Renal cortex interstitium (tissue), 11 donors: Measurements from ENCODE around the gene PRR22. TPM values are rescaled to one million over a fixed set of nuclear protein-coding genes. Genes with fewer than 3 reads are reported as not detected.

Experiments
- DNase-seq, 11 donors: peaks; one replicate each; pipeline ENCODE4 v3.0.0-alpha.2; 2013; ENCODE audit warnings: low read depth in 9 of 11, low spot score in 4 of 11; ENCODE audit errors: extremely low read depth in 1 of 11
- polyA plus RNA-seq, 3 donors: library from polyadenylated mRNA; unstranded; fragments of 120-200 nt; gene quantifications; one replicate each; pipeline ENCODE4 v1.2.1, GENCODE V29; 2013; ENCODE audit not compliant: insufficient read length in 3 of 3

The PRR22 gene
- polyA plus RNA-seq, 3 donors, result 2.4 to 5.0 (median 2.5) TPM

DNA sequence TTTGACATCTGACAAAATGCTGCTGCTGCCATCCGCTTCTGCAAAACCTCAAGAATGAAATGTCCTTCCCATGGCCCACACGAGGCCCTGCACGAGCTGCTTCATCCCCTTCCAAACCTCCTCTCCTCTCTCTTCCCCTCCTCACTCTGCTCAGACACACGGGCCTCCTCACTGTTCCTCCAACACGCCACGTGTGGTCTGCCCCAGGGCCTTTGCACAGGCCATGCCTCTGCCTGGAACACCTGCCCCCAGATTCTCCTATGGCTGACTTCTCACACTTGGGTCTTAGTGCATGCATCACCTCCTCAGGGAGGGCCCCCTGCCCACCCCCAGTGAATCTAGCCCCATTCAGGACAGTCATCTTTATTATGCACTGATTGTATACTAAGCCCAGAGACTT, 36.2 kb upstream of the PRR22 start:
- DNase-seq, result no peak

GRCh38 chr19:5818594-5818993, 34.0 kb upstream of the PRR22 start:
- no peak for DNase-seq

DNA sequence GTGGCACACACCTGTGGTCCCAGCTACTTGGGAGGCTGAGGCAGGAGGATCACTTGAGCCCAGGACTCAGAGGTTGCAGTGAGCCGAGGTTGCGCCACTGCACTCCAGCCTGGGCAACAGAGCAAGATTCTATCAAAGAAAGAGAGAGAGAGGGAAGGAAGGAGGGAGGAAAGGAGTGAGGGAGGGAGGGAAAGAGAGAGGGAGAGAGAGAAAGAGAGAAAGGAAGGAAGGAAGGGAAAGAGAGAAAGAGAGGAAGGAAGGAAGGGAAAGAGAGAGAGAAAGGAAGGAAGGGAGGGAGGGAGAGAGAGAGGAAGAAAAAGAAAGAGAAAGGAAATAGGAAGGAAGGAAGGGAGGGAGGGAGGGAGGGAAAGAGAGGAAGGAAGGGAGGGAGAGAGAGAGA, 32.7 kb upstream of the PRR22 start:
- DNase-seq, result no peak

GRCh38 chr19:5814852-5815246, 30.3 kb upstream of the PRR22 start:
- no peak for DNase-seq

GRCh38 chr19:5814123-5814851, 29.7 kb upstream of the PRR22 start:
- DNase-seq, result no peak

GRCh38 chr19:5811117-5811516, 26.6 kb upstream of the PRR22 start:
- DNase-seq, result no peak

GRCh38 chr19:5809469-5809868, 24.9 kb upstream of the PRR22 start:
- no peak for DNase-seq

DNA sequence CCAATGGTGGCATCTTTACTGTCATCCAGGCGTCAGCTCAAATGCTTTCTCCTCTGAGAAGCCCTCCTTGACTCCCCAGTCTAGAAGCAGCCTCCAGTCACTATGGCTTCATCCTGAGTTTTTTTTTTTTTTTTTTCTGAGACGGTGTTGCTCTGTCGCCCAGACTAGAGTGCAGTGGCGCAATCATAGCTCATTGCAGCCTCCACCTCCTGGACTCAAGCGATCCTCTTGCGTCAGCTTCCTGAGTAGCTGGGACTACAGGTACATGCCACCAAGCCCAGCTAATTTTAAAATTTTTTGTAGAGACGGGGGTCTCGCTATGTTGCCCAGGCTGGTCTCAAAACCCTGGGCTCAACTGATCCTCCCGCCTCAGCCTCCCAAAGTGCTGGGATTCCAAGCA, 24.5 kb upstream of the PRR22 start:
- no peak for DNase-seq

GRCh38 chr19:5808120-5808816, 23.7 kb upstream of the PRR22 start:
- DNase-seq, result no peak

DNA sequence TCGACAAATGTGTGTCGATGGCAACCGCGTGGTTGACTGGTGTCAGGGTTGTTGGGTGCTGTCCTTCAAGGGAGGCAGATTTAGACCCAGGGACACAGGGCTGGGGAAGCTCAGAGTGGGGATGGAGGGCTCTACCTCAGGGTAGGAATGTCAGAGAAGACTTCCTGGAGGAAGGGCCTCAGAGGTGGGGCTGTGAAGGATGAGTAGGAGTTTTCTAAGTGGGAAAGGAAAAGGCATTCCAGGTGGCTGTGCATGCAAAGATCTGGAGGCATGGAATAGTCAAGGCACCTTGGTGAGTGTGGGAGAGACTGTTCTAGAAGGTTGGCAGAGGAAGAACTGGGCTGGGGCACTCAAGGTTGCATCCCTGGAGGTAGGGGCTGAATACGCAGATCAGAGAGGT, 22.4 kb upstream of the PRR22 start:
- DNase-seq, result no peak

GRCh38 chr19:5806133-5806489, 21.6 kb upstream of the PRR22 start:
- DNase-seq, result no peak

GRCh38 chr19:5805462-5806132, 21.1 kb upstream of the PRR22 start:
- DNase-seq, result peak in 8 of 11 donors; percentile 62 to 80 (median 74)

DNA sequence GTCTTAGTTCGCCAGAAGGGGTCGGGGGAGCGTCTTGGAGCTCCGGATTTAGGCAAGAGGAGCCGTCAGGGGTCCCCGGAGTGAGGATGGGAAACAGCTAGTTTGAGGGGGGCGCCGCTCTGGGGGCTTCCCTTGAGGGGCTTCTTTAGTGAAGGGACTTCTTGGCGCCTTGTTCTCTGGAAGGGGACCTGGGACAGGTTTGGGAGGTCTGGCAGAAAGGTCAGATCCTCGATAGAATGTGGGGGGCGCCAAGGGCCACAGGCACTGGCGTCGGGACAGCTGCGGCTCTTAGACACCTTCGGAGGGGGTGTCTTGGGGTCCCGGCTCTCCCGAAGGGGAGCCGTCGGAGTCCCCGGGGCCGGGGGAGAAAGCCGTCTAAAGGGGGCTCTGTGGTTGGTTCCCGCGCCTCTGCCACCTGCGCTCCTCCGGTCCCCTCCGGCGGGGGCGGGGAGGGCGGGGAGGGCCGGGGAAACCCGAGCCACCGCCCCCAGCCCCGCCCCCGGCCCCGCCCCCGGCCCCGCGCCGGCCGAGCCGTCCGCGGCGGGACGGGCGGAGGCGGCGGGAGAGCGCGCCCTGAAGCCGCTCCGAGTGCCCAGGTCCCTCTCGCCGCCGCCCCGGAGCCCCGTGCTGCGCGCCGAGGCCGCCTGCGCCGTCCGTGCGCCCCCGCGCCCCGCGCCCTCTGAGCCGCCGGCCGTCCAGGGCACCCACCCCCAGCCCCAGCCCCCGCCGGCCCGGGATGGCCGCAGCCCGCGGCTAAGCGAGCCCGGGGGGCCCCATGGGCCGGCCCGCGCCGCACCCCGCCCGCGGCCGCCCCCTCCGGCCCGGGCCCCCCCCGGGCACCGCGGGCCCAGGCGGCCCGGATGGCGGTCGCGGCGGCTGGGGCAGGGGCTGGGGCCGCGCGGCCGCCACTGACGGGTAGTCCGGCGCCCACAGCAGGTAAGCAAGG, 20.2 kb upstream of the PRR22 start, which contains the start of gene NRTN:
Gene NRTN, plus strand, starts transcription at position 552 of the 946 bp plus-strand sequence. CDS start 19,099 bp downstream, outside the sequence.
- DNase-seq, result peak in 1 of 11 donors; percentile 35

GRCh38 chr19:5803752-5804515, 19.4 kb upstream of the PRR22 start:
- DNase-seq, result peak; percentile 80 to 92 (median 89)

DNA sequence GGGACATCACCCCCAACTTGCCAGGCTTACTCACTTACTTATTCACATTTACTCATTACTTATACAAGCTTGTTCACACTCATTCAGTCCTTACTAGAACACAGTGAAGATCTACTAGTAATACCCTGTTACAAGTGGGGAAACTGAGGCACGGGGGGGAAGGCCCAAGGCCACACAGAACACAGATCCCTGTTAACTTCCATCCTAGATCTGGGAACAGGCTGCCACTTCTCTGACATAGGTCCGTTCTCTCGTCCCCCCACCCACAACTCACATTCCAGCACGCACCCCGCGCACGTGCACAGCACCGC, 18.9 kb upstream of the PRR22 start:
- no peak for DNase-seq

DNA sequence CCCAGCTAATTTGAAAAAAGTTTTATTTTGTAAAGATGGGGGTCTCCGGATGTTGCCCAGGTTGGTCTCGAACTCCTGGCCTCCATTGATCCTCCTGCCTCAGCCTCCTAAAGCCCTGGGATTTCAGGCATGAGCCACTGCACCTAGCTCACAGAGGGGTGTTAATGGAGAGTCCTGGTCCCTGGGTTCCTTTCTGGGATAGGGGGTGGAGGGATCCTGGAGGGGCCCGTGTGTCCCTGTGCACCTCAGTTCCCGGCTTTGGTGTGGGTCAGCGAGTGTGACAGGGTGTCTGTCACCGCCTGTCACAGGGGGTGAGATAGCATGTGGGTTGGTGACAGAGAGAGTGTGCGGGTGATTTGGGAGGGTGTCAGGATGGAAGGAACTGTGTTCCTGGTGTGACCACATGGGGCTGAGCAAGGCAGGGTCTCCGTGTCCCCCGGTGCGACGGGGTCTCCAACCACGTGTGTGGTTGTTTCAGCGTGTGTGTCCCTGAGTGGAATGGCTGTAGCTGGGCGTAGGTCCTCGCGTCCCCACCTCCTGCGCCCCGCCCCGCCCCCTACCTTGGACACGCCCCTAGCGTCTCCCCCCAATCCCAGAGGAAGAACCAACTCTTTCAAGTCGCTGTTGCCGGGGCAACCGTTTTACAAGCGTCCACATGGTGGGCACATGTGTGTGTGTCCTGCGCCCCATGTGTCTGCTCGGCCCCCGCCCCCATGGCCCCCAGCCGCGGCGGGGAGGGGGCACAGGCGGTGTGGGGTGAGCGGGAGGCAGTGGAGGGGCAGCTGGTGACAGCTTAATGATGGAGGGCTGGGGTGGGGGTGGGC, 17.5 kb upstream of the PRR22 start:
- peak in 4 of 11 donors; percentile 44 to 69 (median 62) for DNase-seq

DNA sequence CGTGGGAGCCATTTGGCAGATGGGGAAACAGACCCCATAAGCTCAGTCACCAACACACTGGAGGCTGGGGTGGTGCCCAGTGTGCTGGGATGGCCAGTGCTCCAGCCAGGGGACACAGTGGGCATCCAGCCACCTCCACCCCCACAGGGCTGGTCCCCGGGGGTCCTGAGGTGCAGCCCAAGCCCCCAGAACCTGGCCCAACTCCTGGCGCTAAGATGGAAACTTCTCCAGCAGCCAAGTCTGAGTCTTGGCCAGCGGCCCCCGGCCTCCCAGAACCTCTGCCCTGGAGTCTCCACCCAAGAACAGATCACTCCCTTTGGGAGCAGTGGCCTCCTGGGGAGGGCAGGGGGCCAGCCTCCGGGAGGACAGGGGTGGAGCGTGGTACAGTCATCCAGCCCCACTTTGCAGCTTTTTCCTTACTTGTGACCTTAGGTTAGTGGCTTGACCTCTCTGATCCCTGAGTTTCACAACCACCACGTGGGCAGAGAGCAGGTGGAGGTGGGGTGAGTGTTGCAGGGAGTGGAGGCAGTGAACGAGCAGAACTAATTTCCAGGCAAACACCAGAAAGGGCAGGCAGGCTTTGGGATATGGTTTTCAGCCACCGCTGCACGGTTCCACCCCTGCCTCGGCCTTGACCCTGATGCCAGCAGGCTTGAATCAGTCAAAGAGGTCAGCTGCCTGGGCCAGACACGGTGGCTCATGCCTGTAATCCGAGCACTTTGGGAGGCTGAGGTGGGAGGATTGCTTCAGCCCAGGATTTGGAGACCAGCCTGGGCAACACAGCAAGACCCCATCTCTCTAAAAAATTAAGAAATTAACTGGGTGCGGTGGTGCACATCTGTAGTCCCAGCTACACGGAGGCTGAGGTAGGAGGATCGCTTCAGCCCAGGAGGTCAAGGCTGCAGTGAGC, 16.1 kb upstream of the PRR22 start:
- DNase-seq, result no peak
